Measurements from ENCODE around the gene KRT14. TPM values are rescaled to one million over a fixed set of nuclear protein-coding genes. Genes with fewer than 3 reads are reported as not detected.

The KRT14 gene
- total and polyA plus RNA-seq, 4 donors: 0.30 to 46.7 (median 2.8) TPM

GRCh38 chr17:41549596-41550039, 37.1 kb downstream of the KRT14 start:
- WGBS, 2 donors: 83 to 85% methylated on average over 8 of the region's 8 CpGs
- ATAC-seq (ENCODE audit: low FRiP score): no peak

GRCh38 chr17:41548844-41549595, 37.7 kb downstream of the KRT14 start:
- H3K27me3 ChIP-seq (ENCODE audit: control insufficient read depth in 1 of 2, insufficient read depth in 2 of 2, low read length in 1 of 2): no peaks in the 10 kb centered on the region
- H3K4me3 ChIP-seq (ENCODE audit: low read length in 2 of 2): no peak overlapping the region
- ATAC-seq (ENCODE audit: low FRiP score) (peak; percentile 88), DNase-seq (peak; percentile 91 to 94)
- intact Hi-C loops (cut with DNase I): loop anchor here (1.0 to 10.0 kb wide), 9 partner anchors 57 to 747 kb away; no protein-coding TSS in a partner anchor
- 4 to 5% methylated on average over 17 to 25 of the region's 25 CpGs for WGBS, 2 donors
- H3K27ac ChIP-seq (ENCODE audit: low read depth in 1 of 2, low read length in 2 of 2): no peak overlapping the region
- no peaks in the 10 kb centered on the region for H3K4me1 ChIP-seq (ENCODE audit: control insufficient read depth in 1 of 2, insufficient read depth in 2 of 2, low read length in 2 of 2)
- H3K9me3 ChIP-seq (ENCODE audit: control insufficient read depth, low read length): no peaks in the 10 kb centered on the region
- no peaks in the 10 kb centered on the region for H3K36me3 ChIP-seq (ENCODE audit: control insufficient read depth in 1 of 2, insufficient read depth in 2 of 2, low read length in 1 of 2)

More at GRCh38 chr17:41549596-41550039, 37.1 kb downstream of the KRT14 start:
- Histone ChIP-seq H3K4me3 (ENCODE audit: low read length in 2 of 2) (no peak overlapping the region), H3K36me3 (ENCODE audit: control insufficient read depth in 1 of 2, insufficient read depth in 2 of 2, low read length in 1 of 2) (no peaks in the 10 kb centered on the region), H3K4me1 (ENCODE audit: control insufficient read depth in 1 of 2, insufficient read depth in 2 of 2, low read length in 2 of 2) (no peaks in the 10 kb centered on the region), H3K27me3 (ENCODE audit: control insufficient read depth in 1 of 2, insufficient read depth in 2 of 2, low read length in 1 of 2) (no peaks in the 10 kb centered on the region), H3K27ac (ENCODE audit: low read depth in 1 of 2, low read length in 2 of 2) (no peak overlapping the region), H3K9me3 (ENCODE audit: control insufficient read depth, low read length) (no peaks in the 10 kb centered on the region)
- peak in 1 of 2 donors; percentile 48 for DNase-seq
- intact Hi-C loops (cut with DNase I): loop anchor here (1.0 to 10.0 kb wide), 8 partner anchors 57 to 747 kb away; no protein-coding TSS in a partner anchor

GRCh38 chr17:41547921-41548843, 38.5 kb downstream of the KRT14 start:
- Histone ChIP-seq H3K27ac (ENCODE audit: low read depth in 1 of 2, low read length in 2 of 2) (peak overlapping the region in 1 of 2 donors; percentile 6), H3K27me3 (ENCODE audit: control insufficient read depth in 1 of 2, insufficient read depth in 2 of 2, low read length in 1 of 2) (no peaks in the 10 kb centered on the region), H3K9me3 (ENCODE audit: control insufficient read depth, low read length) (no peaks in the 10 kb centered on the region), H3K36me3 (ENCODE audit: control insufficient read depth in 1 of 2, insufficient read depth in 2 of 2, low read length in 1 of 2) (no peaks in the 10 kb centered on the region), H3K4me1 (ENCODE audit: control insufficient read depth in 1 of 2, insufficient read depth in 2 of 2, low read length in 2 of 2) (no peaks in the 10 kb centered on the region), H3K4me3 (ENCODE audit: low read length in 2 of 2) (no peak overlapping the region)
- ATAC-seq (ENCODE audit: low FRiP score) (peak; percentile 88), DNase-seq (peak; percentile 94)
- intact Hi-C loops (cut with DNase I): loop anchor here (1.0 to 10.0 kb wide), 7 partner anchors 56 to 746 kb away; no protein-coding TSS in a partner anchor
- 15 to 17% methylated on average over 23 of the region's 23 CpGs for WGBS, 2 donors

GRCh38 chr17:41547378-41547841, 39.3 kb downstream of the KRT14 start:
- Histone ChIP-seq H3K36me3 (ENCODE audit: control insufficient read depth in 1 of 2, insufficient read depth in 2 of 2, low read length in 1 of 2) (no peaks in the 10 kb centered on the region), H3K27ac (ENCODE audit: low read depth in 1 of 2, low read length in 2 of 2) (peak overlapping the region in 1 of 2 donors; percentile 6), H3K4me1 (ENCODE audit: control insufficient read depth in 1 of 2, insufficient read depth in 2 of 2, low read length in 2 of 2) (no peaks in the 10 kb centered on the region), H3K27me3 (ENCODE audit: control insufficient read depth in 1 of 2, insufficient read depth in 2 of 2, low read length in 1 of 2) (no peaks in the 10 kb centered on the region), H3K4me3 (ENCODE audit: low read length in 2 of 2) (no peak overlapping the region), H3K9me3 (ENCODE audit: control insufficient read depth, low read length) (no peaks in the 10 kb centered on the region)
- DNase-seq: peak in 1 of 2 donors; percentile 67
- ATAC-seq (ENCODE audit: low FRiP score): peak; percentile 15
- 47% methylated on average over 9 of the region's 9 CpGs for WGBS, 2 donors
- intact Hi-C loops (cut with DNase I): loop anchor here (5.0 to 10.0 kb wide), 4 partner anchors 55 to 745 kb away; no protein-coding TSS in a partner anchor

GRCh38 chr17:41546819-41547218, 39.9 kb downstream of the KRT14 start:
- no peak for ATAC-seq (ENCODE audit: low FRiP score)
- intact Hi-C loops (cut with DNase I): loop anchor here (5.0 to 10.0 kb wide), 4 partner anchors 55 to 745 kb away; no protein-coding TSS in a partner anchor
- DNase-seq: peak in 1 of 2 donors; percentile 16
- H3K9me3 ChIP-seq (ENCODE audit: control insufficient read depth, low read length): no peaks in the 10 kb centered on the region
- no peaks in the 10 kb centered on the region for H3K36me3 ChIP-seq (ENCODE audit: control insufficient read depth in 1 of 2, insufficient read depth in 2 of 2, low read length in 1 of 2)
- H3K27ac ChIP-seq (ENCODE audit: low read depth in 1 of 2, low read length in 2 of 2): peak overlapping the region in 1 of 2 donors; percentile 6
- WGBS, 2 donors: 99 to 100% methylated on average over 3 of the region's 3 CpGs
- no peak overlapping the region for H3K4me3 ChIP-seq (ENCODE audit: low read length in 2 of 2)
- no peaks in the 10 kb centered on the region for H3K27me3 ChIP-seq (ENCODE audit: control insufficient read depth in 1 of 2, insufficient read depth in 2 of 2, low read length in 1 of 2)
- H3K4me1 ChIP-seq (ENCODE audit: control insufficient read depth in 1 of 2, insufficient read depth in 2 of 2, low read length in 2 of 2): no peaks in the 10 kb centered on the region

GRCh38 chr17:41545829-41546410, 40.8 kb downstream of the KRT14 start:
- no peaks in the 10 kb centered on the region for H3K4me1 ChIP-seq (ENCODE audit: control insufficient read depth in 1 of 2, insufficient read depth in 2 of 2, low read length in 2 of 2)
- intact Hi-C loops (cut with DNase I): loop anchor here (5.0 to 10.0 kb wide), 4 partner anchors 54 to 744 kb away; no protein-coding TSS in a partner anchor
- no peak for ATAC-seq (ENCODE audit: low FRiP score)
- H3K36me3 ChIP-seq (ENCODE audit: control insufficient read depth in 1 of 2, insufficient read depth in 2 of 2, low read length in 1 of 2): no peaks in the 10 kb centered on the region
- H3K27ac ChIP-seq (ENCODE audit: low read depth in 1 of 2, low read length in 2 of 2): no peak overlapping the region
- peak in 1 of 2 donors; percentile 66 for DNase-seq
- H3K9me3 ChIP-seq (ENCODE audit: control insufficient read depth, low read length): no peaks in the 10 kb centered on the region
- no peak overlapping the region for H3K4me3 ChIP-seq (ENCODE audit: low read length in 2 of 2)
- 80 to 83% methylated on average over 12 to 13 of the region's 13 CpGs for WGBS, 2 donors
- no peaks in the 10 kb centered on the region for H3K27me3 ChIP-seq (ENCODE audit: control insufficient read depth in 1 of 2, insufficient read depth in 2 of 2, low read length in 1 of 2)

GRCh38 chr17:41544935-41545334, 41.8 kb downstream of the KRT14 start:
- intact Hi-C loops (cut with DNase I): loop anchor here (5.0 to 10.0 kb wide), 5 partner anchors 53 to 743 kb away; no protein-coding TSS in a partner anchor

GRCh38 chr17:41544491-41544892, 42.2 kb downstream of the KRT14 start:
- no peaks in the 10 kb centered on the region for H3K36me3 ChIP-seq (ENCODE audit: control insufficient read depth in 1 of 2, insufficient read depth in 2 of 2, low read length in 1 of 2)
- H3K4me3 ChIP-seq (ENCODE audit: low read length in 2 of 2): no peak overlapping the region
- no peaks in the 10 kb centered on the region for H3K9me3 ChIP-seq (ENCODE audit: control insufficient read depth, low read length)
- DNase-seq: peak in 1 of 2 donors; percentile 65
- intact Hi-C loops (cut with DNase I): loop anchor here (5.0 to 10.0 kb wide), 2 partner anchors 727 to 740 kb away; no protein-coding TSS in a partner anchor
- H3K4me1 ChIP-seq (ENCODE audit: control insufficient read depth in 1 of 2, insufficient read depth in 2 of 2, low read length in 2 of 2): no peaks in the 10 kb centered on the region
- no peaks in the 10 kb centered on the region for H3K27me3 ChIP-seq (ENCODE audit: control insufficient read depth in 1 of 2, insufficient read depth in 2 of 2, low read length in 1 of 2)
- no peak overlapping the region for H3K27ac ChIP-seq (ENCODE audit: low read depth in 1 of 2, low read length in 2 of 2)
- 21 to 24% methylated on average over 5 of the region's 5 CpGs for WGBS, 2 donors
- ATAC-seq (ENCODE audit: low FRiP score): no peak

More at GRCh38 chr17:41544935-41545334, 41.8 kb downstream of the KRT14 start:
- Histone ChIP-seq H3K27me3 (ENCODE audit: control insufficient read depth in 1 of 2, insufficient read depth in 2 of 2, low read length in 1 of 2) (no peaks in the 10 kb centered on the region), H3K27ac (ENCODE audit: low read depth in 1 of 2, low read length in 2 of 2) (no peak overlapping the region), H3K9me3 (ENCODE audit: control insufficient read depth, low read length) (no peaks in the 10 kb centered on the region), H3K36me3 (ENCODE audit: control insufficient read depth in 1 of 2, insufficient read depth in 2 of 2, low read length in 1 of 2) (no peaks in the 10 kb centered on the region), H3K4me3 (ENCODE audit: low read length in 2 of 2) (no peak overlapping the region), H3K4me1 (ENCODE audit: control insufficient read depth in 1 of 2, insufficient read depth in 2 of 2, low read length in 2 of 2) (no peaks in the 10 kb centered on the region)
- DNase-seq: peak in 1 of 2 donors; percentile 20
- WGBS, 2 donors: 90 to 96% methylated on average over 5 of the region's 5 CpGs
- no peak for ATAC-seq (ENCODE audit: low FRiP score)

All from aorta (tissue), 5 donors.